NCI-H748 (cell line): ENCODE results near the gene PLEKHG4B.

Experiments used
- DNase-seq: peaks from one replicate; lab custom pipeline; 2025; ENCODE audit not compliant: unreplicated experiment; lab: John Stamatoyannopoulos, UW

PLEKHG4B gene

DNA sequence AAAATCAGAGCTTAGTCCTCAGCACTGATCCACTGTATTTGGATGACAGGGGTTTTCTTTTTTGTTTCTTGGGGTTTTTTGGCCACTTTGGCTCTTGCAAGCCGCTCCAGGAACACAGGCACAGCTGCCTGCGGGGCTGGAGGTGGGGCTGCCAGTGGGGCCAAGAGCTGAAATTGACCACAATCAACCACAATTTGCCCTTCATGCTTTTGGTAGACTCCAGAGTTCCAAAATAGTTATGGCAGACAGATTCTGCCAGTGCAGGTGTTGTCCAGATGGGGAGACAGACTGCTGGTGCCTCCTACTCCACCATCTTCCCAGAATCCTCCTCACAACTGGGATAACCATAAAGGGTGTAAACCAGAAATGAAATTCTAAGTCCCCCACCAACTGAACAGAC is 36.5 kb downstream of the PLEKHG4B start:
- DNase-seq, result no peak

DNA sequence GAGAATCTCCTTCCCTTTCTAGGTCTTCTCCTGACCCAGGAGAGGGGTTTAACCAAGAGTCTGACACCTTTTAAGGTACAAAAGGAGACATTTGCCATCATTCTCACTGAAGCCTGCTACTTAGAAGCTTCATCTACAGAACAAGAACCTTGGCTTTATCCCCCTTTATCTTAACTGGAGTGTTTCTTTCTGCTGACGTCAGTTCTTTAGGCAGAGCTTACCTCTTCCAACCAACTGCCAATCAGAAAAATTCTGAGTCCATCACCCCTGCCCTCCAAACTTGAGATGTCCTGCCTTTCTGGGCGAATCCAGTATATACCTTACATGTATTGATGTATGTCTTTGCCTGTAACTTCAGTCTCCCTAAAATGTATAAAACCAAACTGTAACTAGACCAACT is 37.2 kb downstream of the PLEKHG4B start:
- no peak for DNase-seq

DNA sequence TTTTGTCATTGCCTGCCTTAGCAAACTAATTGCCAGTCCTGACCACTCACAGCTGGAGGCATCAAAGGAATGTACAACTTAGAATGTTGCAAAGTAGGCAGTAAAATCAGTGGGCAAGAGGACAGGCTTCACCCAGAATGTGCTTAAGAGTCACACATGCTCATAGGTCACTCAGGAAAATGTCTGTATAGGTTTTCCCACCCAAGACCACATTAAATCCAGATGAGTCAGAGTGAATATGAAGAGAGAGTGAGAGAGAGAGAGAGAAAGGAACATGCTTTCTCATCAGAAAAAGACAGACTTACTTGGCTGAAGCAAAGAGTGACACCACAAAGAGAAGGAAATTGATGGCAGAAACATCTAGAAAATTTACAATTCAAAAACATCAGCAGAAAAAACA is 37.9 kb downstream of the PLEKHG4B start:
- DNase-seq, result no peak

DNA sequence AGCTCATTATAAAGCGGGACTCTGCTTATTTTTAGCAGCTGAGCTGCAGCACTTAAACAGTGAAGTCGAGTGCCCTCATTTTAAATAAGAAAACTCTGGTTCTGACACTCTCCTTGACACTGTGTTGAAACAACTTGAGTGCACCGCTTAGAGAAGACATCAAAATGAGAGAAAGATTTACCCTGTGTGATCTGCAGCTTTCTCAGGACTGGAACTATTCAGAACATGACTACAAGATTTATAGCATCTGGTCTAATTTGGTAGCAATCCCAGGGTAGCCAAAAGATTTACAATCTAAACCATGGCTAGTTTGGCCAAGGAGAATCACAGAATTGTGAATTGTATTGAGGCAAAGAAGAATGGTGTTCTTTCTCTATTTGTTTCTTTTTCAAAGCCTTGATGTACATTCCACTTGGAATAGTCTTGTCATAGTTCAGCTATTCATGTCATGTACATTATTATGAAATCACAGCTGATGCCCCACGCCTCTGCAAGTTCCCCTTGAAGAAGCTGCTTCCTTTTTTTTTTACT is 38.7 kb downstream of the PLEKHG4B start:
- no peak for DNase-seq

DNA sequence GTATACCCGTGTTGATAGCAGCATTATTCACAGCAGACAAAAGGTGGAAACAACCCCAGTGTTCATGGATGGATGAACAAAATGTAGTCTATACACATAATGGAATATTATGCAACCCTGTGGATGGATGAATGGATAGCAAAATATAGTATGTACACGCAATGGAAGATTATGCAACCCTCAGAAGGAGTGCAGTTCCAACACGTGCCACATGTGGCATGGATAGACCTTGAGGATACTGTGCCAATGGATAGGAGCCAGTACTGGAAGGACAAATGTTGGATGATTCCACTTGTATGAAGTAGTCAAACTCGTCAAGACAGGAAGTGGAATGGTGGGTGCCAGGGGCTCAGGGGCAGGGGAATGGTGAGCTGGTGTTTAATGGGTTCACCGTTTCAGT is 44.9 kb downstream of the PLEKHG4B start:
- no peak for DNase-seq

DNA sequence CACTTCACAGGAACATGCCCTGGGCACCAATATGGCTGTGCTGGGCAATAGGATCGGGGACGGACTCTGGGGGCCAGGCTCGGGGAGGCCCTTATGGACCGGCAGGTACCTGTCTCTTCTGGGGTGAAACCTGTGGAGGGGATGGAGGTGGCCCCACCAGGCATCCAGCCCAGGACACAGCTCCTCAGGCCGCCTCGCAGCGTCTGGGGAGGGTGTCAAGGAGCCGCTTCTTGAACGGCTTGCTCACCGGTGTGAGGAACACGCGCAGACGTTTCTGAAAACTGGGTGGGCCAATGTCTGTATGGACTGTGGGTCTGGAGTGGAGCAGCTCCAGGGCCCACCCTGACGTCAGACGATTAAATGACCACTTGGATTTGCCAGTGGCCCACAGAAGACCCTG is 45.8 kb downstream of the PLEKHG4B start:
- DNase-seq, result no peak

DNA sequence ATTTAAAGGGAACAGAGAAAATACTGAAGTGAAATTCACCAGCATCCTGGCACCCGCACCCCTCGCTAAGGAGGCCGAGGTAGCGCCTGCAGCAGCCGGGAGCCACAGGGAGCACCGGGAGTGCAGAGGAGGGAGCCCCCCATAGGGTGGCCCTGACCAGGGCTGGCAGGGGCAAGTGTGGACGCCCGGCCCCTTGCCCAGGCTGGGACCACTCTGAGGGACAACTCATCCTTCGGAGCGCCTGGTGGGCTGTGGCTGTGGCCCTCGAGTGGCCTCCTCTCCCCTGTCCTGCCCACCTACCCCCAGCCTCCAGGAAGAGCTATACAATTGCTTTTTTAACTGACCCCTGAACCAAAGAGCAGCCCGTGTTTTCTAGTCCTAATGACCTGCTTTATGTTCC is 47.0 kb downstream of the PLEKHG4B start:
- no peak for DNase-seq

DNA sequence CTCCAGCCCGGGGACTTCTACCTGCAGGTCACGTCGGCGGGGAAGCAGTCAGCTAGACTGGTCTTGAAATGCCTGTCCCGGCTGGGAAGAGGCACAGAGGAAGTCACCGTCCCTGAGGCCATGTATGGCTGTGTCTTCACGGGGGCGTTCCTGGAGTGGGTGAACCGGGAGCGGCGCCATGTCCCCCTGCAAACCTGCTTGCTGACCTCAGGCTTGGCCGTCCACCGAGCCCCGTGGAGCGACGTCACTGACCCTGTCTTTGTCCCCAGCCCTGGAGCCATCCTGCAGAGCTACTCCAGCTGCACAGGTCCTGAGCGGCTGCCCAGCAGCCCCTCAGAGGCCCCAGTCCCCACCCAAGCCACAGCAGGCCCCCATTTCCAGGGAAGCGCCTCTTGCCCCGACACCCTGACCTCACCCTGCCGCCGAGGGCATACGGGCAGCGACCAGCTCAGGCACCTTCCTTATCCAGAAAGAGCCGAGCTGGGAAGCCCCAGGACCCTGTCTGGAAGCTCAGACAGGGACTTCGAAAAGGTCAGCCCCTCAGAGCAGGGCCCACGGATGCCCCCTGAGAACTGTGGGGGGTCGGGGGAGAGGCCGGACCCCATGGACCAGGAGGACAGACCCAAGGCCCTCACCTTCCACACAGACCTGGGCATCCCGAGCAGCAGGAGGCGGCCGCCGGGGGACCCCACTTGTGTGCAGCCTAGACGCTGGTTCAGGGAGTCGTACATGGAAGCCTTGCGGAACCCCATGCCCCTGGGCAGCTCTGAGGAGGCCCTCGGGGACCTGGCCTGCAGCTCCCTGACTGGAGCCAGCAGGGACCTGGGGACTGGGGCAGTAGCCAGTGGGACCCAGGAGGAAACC is 47.8 kb downstream of the PLEKHG4B start:
- DNase-seq, result no peak

DNA sequence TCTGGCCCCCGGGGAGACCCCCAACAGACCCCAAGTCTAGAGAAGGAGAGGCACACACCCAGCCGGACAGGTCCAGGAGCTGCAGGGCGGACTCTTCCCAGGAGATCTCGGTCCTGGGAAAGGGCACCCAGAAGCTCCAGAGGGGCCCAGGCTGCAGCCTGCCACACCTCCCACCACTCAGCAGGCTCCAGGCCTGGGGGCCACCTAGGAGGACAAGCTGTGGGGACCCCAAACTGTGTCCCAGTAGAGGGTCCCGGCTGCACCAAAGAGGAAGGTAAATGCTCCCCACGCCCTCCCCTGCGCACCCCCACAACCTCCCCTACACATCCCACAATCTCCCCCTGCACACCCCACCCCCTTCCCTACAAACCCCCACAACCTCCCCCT is 48.5 kb downstream of the PLEKHG4B start:
- no peak for DNase-seq

DNA sequence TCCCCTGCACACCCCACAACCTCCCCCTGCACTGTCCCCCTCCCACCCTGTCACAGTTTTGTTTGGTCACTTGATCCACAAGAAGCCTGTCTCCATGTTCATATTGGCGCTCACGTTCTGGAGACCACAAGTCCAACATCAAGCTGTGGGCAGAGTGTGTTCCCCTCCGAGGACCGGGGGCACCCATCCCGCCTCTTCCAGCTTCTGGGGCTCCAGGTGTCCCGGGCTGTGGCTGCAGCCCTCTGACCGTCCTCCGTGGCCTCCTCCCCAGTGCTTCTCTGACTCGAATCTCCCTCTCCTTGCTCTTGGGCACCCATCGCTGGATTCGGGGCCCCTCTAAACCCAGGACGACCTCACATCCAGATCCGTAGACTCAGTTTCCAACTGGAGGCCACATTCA is 49.2 kb downstream of the PLEKHG4B start:
- DNase-seq, result no peak

DNA sequence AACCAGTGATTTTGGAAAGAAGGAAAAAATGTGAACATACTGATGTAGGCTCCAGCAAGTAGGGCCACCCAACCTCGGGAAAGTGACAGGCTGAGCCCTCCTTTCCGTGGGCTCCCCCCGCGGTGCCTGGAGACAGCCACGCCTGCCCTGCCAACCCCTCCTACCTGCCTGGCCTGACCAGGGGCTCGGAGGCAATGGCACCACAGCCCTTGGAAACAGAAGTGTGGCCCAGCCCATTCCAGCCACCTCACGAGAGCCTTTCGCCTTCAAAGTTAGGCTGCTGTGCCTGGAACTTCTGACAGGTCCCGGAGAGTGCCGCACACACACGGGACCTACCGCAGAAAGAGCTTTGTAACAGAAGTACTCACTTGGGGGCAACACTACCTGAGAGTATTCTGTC is 49.8 kb downstream of the PLEKHG4B start:
- DNase-seq, result no peak

DNA sequence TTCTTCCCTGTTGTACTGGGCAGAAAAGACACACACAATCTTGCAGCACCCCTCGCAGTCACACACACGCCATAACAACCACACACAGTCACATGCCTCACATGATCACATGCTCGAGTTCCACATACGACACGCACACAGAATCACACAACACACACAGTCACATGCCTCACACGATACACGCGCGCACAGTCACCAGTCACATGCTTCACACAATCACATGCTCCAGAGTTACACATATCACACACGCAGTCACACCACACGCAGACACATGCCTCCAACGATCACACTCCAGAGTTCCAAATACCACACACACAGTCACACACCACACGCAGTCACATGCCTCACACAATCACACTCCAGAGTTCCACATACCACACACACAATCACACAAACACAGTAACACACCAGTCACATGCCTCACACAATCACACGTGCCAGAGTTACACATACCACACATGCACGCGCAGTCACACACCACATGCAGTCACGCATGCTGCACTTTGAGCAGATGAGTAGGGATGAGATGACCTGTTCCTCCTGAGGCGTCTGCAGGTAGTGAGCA is 50.4 kb downstream of the PLEKHG4B start:
- DNase-seq, result no peak

DNA sequence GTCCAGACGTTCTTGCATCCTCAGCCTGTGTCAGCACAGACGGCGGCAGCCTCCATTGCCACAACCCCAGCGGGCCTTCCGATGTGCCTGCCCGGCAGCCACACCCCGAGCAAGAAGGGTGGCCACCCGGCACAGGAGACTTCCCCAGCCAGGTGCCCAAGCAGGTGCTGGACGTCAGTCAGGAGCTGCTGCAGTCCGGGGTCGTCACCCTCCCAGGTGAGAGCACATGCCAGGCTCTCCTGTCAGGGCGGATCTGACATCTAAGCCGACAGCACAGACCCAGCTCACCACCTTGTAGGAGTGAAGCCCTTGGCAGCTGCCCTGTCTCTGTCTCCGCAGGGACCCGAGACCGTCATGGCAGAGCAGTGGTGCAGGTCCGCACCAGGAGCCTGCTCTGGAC is 51.1 kb downstream of the PLEKHG4B start:
- DNase-seq, result no peak

DNA sequence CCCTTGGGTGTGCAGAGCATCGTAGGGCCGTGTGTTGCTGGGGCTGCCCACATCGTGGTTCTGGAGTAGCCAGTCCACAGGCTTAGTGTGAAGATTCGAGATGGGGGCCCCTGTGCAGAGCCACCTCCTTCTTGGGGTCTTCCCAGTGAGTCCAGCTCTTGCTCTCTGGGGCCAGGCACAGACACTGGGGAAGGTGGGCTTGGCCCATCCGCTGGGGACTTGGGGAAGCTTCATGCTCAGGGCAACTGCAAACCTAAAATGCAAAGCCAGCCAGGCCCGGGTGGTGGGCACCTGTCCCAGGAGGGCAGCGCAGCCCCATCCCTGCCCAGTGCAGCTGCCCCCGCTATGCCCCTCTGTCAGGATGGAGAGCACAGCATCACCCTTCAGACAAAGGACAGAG is 53.0 kb downstream of the PLEKHG4B start:
- DNase-seq, result no peak

DNA sequence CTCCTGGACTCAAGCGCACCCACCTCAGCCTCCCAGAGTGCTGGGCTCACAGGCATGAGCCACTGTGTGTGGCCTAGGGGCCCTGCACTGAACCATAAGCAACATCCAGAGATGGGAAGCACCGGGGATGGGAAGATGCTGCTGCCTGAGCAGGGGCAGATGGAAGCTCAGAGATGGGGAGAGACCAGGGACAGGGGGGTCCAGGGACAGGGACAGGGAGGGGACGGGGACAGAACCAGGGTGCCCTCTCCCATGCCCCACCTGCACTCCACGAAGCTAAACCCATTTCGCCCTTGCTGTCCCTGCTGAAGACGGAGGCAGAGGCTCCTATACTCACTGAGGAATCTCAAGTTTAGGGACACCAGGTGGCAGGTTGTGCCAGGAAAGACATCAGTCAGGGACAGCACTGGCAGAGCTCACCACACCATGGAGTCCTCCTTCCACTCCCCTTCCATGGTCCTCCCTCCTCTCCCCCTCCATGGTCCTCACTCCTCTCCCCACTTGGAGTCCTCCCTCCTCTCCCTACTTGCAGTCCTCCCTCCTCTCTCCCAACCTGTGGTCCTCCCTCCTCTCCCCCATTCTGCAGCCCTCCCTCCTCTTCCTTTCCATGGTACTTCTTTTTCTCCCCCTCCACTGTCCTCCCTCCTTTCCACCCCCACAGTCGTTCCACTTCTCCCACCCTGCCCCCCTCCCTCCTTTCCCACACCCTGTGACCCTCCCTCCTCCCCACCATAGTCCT is 53.8 kb downstream of the PLEKHG4B start:
- no peak for DNase-seq

DNA sequence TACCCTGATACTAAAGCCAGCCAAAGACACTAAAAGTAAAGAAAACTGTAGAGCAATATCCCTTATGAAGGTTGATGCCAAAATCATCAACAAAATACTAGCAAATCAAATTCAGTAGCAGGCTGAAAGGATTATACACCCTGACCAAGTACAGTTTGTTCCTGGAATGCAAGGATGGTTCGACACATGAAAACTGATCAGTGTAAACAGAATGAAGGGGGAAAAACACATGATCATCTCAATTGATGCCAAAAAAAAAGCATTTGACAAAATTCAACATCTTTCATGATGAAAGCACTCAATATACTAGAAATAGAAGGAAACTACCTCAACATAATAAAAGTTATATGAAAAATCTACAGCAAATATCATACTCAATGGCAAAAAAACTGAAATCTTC is 55.8 kb downstream of the PLEKHG4B start:
- peak; percentile 64 for DNase-seq

DNA sequence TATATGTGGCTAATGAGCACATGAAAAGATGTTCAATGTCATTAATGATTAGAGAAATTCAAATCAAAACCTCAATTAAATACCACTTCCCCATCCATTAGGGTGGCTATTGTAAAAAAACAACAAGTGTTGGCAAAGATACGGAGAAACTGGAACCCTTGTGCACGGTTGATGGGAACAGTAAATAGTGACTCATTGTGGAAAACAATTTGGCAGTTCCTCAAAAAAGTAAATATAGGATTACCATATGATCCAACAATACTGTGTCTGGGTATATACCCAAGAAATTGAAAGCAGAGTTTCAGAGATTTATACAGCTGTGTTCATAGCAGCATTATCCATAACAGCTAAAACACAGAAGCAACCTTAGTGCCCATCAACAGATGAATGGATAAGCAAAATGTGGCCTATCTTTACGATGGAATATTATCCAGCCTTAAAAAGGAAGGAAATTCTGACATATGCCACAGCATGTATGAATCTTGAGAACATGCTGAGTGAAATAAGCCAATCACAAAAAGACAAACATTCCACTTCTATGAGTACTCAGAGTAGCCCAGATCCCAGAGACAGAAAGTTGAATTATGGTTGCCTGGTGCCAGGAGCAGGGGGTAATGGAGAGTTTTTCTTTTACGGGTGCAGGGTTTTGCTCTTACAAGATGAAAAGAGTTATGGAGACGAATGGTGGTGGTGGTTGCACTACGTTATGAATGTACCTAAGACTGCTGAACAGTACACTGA is 57.9 kb downstream of the PLEKHG4B start:
- peak; percentile 55 for DNase-seq

DNA sequence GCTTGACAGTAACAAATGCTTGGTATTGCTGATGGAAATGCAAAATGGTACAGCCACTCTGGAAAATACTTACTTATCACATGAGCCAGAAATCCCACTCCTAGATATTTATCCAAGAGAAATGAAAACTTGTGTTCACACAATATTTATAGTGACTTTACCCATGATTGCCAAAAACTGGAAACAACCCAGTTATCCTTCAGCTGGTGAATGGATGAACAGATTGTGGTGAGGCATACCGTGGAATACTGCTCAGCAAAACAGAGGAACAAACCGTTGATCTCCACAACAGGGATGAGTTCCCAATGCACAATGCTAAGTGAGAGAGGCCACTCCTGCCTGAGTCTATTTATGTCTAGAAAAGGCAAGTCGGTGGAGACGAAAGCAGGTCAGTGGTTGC is 58.8 kb downstream of the PLEKHG4B start:
- DNase-seq, result no peak

DNA sequence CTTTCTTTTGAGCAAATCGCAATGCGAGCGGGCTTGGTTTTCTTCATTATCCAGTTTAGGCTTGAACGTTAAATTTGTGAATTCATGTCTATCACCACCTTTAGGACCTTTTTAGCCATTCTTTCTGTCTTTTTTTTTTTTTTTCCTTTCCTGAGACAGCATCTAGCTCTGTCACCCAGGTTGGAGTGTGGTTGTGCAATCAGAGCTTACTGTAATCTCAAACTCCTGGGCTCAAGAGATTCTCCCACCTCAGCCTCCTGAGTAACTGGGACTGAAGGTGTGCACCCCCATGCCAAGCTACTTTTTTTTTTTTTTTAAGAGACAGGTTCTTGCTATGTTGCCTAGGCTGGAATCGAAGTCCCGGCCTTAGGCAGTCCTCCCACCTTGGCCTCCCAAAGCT is 60.1 kb downstream of the PLEKHG4B start:
- no peak for DNase-seq

DNA sequence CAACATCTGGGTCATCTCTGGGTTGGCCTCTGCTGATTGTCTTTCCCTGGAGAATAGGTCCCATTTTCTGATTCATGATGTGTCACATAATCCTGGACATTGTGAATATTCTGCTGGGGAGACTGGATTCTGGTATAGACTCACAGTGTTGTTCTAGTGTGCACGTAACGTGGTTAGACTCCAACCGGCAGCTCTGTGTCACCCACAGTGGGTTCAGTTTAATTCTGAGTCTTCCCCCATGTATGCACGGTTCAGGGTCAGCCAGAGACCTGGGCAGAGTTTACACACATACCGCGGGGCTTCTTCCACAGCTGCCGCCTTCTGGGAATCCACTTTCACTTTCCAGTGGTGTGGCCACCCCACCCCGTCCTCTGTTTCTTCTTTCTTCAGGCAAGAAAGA is 61.3 kb downstream of the PLEKHG4B start:
- no peak for DNase-seq

DNA sequence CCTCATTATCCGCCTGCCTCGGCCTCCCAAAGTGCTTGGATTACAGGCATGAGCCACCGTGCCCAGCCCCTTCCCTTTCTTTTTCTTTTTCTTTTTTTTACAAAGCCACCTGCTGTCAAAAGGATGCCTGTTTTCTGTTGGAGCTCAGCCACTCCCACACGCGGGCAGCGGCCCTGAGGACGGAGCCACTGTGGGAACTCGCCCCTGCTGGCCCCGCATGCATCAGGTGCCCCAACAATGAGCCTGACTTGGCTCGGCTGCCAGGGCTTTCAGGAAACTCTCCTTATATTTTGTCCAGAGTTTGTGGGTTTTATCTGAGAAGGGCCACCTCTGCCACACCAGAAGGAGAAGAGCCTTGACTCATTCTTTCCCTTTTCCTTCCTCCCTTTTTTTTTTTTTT is 62.3 kb downstream of the PLEKHG4B start:
- DNase-seq, result no peak
